K562 (cell line): ENCODE data around the gene POLR2H. TPM values are rescaled to one million over a fixed set of nuclear protein-coding genes. Genes with fewer than 3 reads are reported as not detected.

Experiments used
- ATAC-seq: fragments of 200-7000 bp; cut with Tn5 transposase; 3 replicates; pipeline ENCODE4 v1.9.1; 2020; ENCODE audit warnings: moderate library complexity
- BruUV-seq: library from RNA; stranded (reverse); fragments of 400-500 nt; replicated peaks from 2 replicates; lab custom pipeline; 2021; lab: Mats Ljungman, UMichigan
- CTCF ChIA-PET: fragments of 300-600 bp; formaldehyde crosslinking; extraction: SDS; loops from one replicate; lab custom pipeline; 2021; ENCODE audit warnings: low intra/inter-chr PET ratio; lab: Yijun Ruan, JAX
- POLR2A ChIA-PET: fragments of 300-600, 350-650 bp; sonication (Branson Sonifier 250); formaldehyde crosslinking; extraction: SDS; loops from one replicate; lab custom pipeline; 2021; ENCODE audit warnings: antibody characterized with exemption, inconsistent platforms; lab: Yijun Ruan, JAX
- DNase-seq, 4 experiments: peaks; one replicate each; pipeline versions ENCODE4 v3.0.0 to v3.0.0-alpha.2; 2011 to 2018; ENCODE audit warnings: low spot score in 3 of 4, mixed read lengths in 3 of 4; ENCODE audit errors: extremely low read depth in 1 of 4
- FAIRE-seq: peaks from 2 replicates; lab custom pipeline; 2011; peaks lifted over from hg19 to GRCh38; lab: Jason Lieb, UNC
- H2AFZ ChIP-seq: 2 replicates; pipeline ENCODE4 v1.6.0; 2011; ENCODE audit warnings: low read depth, low read length, control low read depth, inconsistent platforms
- H3K27ac ChIP-seq: fragments of 200-600 bp; 3 replicates; pipeline ENCODE4 v1.8.0; 2011; ENCODE audit warnings: low read depth, mild to moderate bottlenecking, control low read depth, inconsistent platforms, low read length, moderate library complexity, mixed read lengths; ENCODE audit errors: extremely low read depth
- H3K27me3 ChIP-seq, 2 experiments: fragments of 300-600 bp in 1 of 2; 2 replicates in 1 of 2; 3 replicates in 1 of 2; pipeline versions ENCODE4 v1.6.0 to v1.8.0; 2011; ENCODE audit warnings: inconsistent platforms in 2 of 2, low read length in 2 of 2, mild to moderate bottlenecking in 1 of 2, mixed read lengths in 1 of 2, moderate library complexity in 1 of 2; ENCODE audit not compliant: control insufficient read depth in 2 of 2, insufficient read depth in 2 of 2
- H3K36me3 ChIP-seq: fragments of 300-600 bp; 3 replicates; pipeline ENCODE4 v1.8.0; 2011; ENCODE audit warnings: mild to moderate bottlenecking, low read length, inconsistent platforms; ENCODE audit not compliant: control insufficient read depth, insufficient read depth
- H3K4me1 ChIP-seq, 2 experiments: fragments of 200-600 bp in 1 of 2; replicated peaks in 1 of 2; 2 replicates in 1 of 2; 3 replicates in 1 of 2; pipeline versions ENCODE4 v1.5.1 to v1.8.0; 2011; ENCODE audit warnings: inconsistent platforms in 2 of 2, low read length in 2 of 2, mild to moderate bottlenecking in 1 of 2, mixed read lengths in 1 of 2, moderate library complexity in 1 of 2; ENCODE audit not compliant: control insufficient read depth in 2 of 2, insufficient read depth in 2 of 2
- H3K4me2 ChIP-seq: 2 replicates; pipeline ENCODE4 v1.6.1; 2011; ENCODE audit warnings: low read length, control low read depth, inconsistent platforms, mixed read lengths; ENCODE audit not compliant: insufficient read depth
- H3K4me3 ChIP-seq: fragments of 200-600 bp; sonication (generic), shearing (Covaris generic); 2 replicates; pipeline ENCODE4 v1.5.1; 2016; ENCODE audit warnings: control low read depth, inconsistent platforms
- H3K79me2 ChIP-seq: fragments of 200-600 bp; 3 replicates; pipeline ENCODE4 v1.8.0; 2011; ENCODE audit warnings: low read length, inconsistent platforms; ENCODE audit not compliant: control insufficient read depth, insufficient read depth
- H3K9ac ChIP-seq, 2 experiments: 2 replicates each; pipeline versions ENCODE4 v1.6.0 to v1.6.1; 2011; ENCODE audit warnings: low read depth in 2 of 2, low read length in 2 of 2, control low read depth in 1 of 2, inconsistent platforms in 1 of 2, mild to moderate bottlenecking in 1 of 2, mixed read lengths in 1 of 2; ENCODE audit not compliant: insufficient read depth in 1 of 2
- H3K9me1 ChIP-seq: one replicate; pipeline ENCODE4 v1.6.0; 2011; ENCODE audit warnings: inconsistent platforms, mild to moderate bottlenecking, low read length, moderate library complexity; ENCODE audit not compliant: control insufficient read depth, insufficient read depth
- H3K9me3 ChIP-seq: replicated peaks from 2 replicates; pipeline ENCODE4 v1.5.1; 2011; ENCODE audit warnings: low read depth, low read length, inconsistent platforms; ENCODE audit not compliant: control insufficient read depth, insufficient read depth
- H4K20me1 ChIP-seq: replicated peaks from 2 replicates; pipeline ENCODE4 v1.6.1; 2011; ENCODE audit warnings: low read length, inconsistent platforms, mixed read lengths; ENCODE audit not compliant: control insufficient read depth, insufficient read depth
- CBFA2T3 ChIP-seq: fragments of 450-650 bp; IDR thresholded peaks from 2 replicates; pipeline ENCODE4 v1.6.1; 2017
- EGR1 ChIP-seq: fragments of 450-650 bp; conservative IDR thresholded peaks from 2 replicates; pipeline ENCODE4 v1.6.1; 2017; ENCODE audit warnings: mild to moderate bottlenecking
- HDAC2 ChIP-seq: fragments of 450-650 bp; IDR thresholded peaks from 2 replicates; pipeline ENCODE4 v1.6.1; 2016; ENCODE audit warnings: mild to moderate bottlenecking
- KDM1A ChIP-seq, 2 experiments: fragments of 450-650 bp; IDR thresholded peaks; 2 replicates each; pipeline ENCODE4 v1.6.1; 2016; ENCODE audit warnings: mild to moderate bottlenecking in 2 of 2
- KLF16 ChIP-seq: IDR thresholded peaks from 2 replicates; pipeline ENCODE4 v1.6.1; 2016; ENCODE audit warnings: antibody characterized with exemption
- MNT ChIP-seq, 2 experiments: fragments of 450-650 bp; conservative IDR thresholded peaks; 2 replicates each; pipeline ENCODE4 v1.6.1; 2017; ENCODE audit warnings: mild to moderate bottlenecking in 2 of 2, moderate library complexity in 2 of 2
- RCOR1 ChIP-seq, 2 experiments: IDR thresholded peaks; 2 replicates each; pipeline ENCODE4 v1.6.1; 2012; ENCODE audit warnings: low read depth in 2 of 2, low read length in 2 of 2, borderline replicate concordance in 1 of 2, improper control_type of control experiment in 1 of 2
- STAT5A ChIP-seq: IDR thresholded peaks from 2 replicates; pipeline ENCODE4 v1.6.1; 2012; ENCODE audit warnings: low read length, inconsistent platforms, borderline replicate concordance
- TCF3 ChIP-seq: sonication (generic); formaldehyde crosslinking; IDR thresholded peaks from 2 replicates; pipeline ENCODE4 v1.4.0; 2020; ENCODE audit warnings: mild to moderate bottlenecking, missing genetic modification reagents
- TEAD2 ChIP-seq: fragments of 450-650 bp; IDR thresholded peaks from 2 replicates; pipeline ENCODE4 v1.6.1; 2016; ENCODE audit warnings: missing genetic modification characterization, control low read depth, missing compliant biosample characterization
- TEAD4 ChIP-seq, 2 experiments: sonication (generic) in 1 of 2; formaldehyde crosslinking in 1 of 2; IDR thresholded peaks; 2 replicates each; pipeline versions ENCODE4 v1.6.1 to v1.8.0; 2012 to 2022; ENCODE audit warnings: borderline replicate concordance in 1 of 2, inconsistent platforms in 1 of 2, low read length in 1 of 2, mild to moderate bottlenecking in 1 of 2, missing genetic modification reagents in 1 of 2
- ZC3H11A ChIP-seq: IDR thresholded peaks from 2 replicates; pipeline ENCODE4 v1.6.1; 2012; ENCODE audit warnings: low read depth, low read length, improper control_type of control experiment
- ZNF146 ChIP-seq: IDR thresholded peaks from one replicate; pipeline ENCODE4 v1.6.1; 2018; ENCODE audit warnings: missing compliant biosample characterization; ENCODE audit not compliant: unreplicated experiment
- WGBS: fragments of 100-300 bp; shearing (Covaris generic); methylation state at CpG from one replicate; pipeline ENCODE4 v1.1.6; 2016; ENCODE audit warnings: low coverage, mixed read lengths; ENCODE audit not compliant: insufficient coverage; ENCODE audit errors: missing lambda C conversion rate; 5-methylcytosine and 5-hydroxymethylcytosine counted together
- in situ Hi-C: fragments of 300-500 bp; cut with MboI; formaldehyde crosslinking; loops from 4 replicates; pipeline ENCODE4 v1.15.0; 2018; ENCODE audit warnings: inconsistent platforms, mixed read lengths
- intact Hi-C: fragments of 100-400 bp; cut with micrococcal nuclease; formaldehyde crosslinking; loops from 2 replicates; pipeline ENCODE4 v1.14.2; 2022
- polyA plus RNA-seq, 8 experiments: library from polyadenylated mRNA; depleted of rRNA in 4 of 8; stranded (reverse) in 5 of 8; unstranded in 3 of 8; fragments of >200 nt; fragmentation: Nextera tagmentation in 2 of 8; fragmentation: Illumina TruSeq in 1 of 8; extraction: Ambion mirVana in 2 of 8; extraction: Trizol in 1 of 8; gene quantifications; 2 replicates each; pipeline versions ENCODE4 v1.2.1 to v1.2.3, GENCODE V29; 2011 to 2014; ENCODE audit warnings: inconsistent platforms in 1 of 8, missing spikeins in 1 of 8
- total RNA-seq, 7 experiments: library from RNA; depleted of rRNA in 6 of 7; stranded (reverse); fragments of >200 nt in 6 of 7; fragmentation: Illumina TruSeq in 2 of 7; extraction: Trizol in 2 of 7; gene quantifications; 2 replicates each; pipeline versions ENCODE4 v1.2.1 to v1.2.3, GENCODE V29; 2011 to 2021; ENCODE audit warnings: low replicate concordance in 1 of 7

Gene POLR2H
- total and polyA plus RNA-seq, 9 of the 15 experiments (the other 6 are each of a cell fraction or from before 2014, with no cell fraction given), result 128 to 512 (median 220) TPM

GRCh38 chr3:184399410-184399809, 37.9 kb downstream of the POLR2H start:
- WGBS, result 7% methylated on average over 9 of the region's 9 CpGs
- intact Hi-C loops, result no loop called here
- Histone ChIP-seq H3K9me3 (no peaks in the 10 kb centered on the region), H3K79me2 (no peaks in the 10 kb centered on the region), H2AFZ (no peak overlapping the region), H3K4me3 (no peak overlapping the region), H3K4me2 (no peak overlapping the region), H3K27me3 (peaks cover 43 to 56% of the 10 kb centered on the region in 2 experiments), H3K36me3 (no peaks in the 10 kb centered on the region), H3K9ac (no peak overlapping the region), H3K4me1 (no peaks in the 10 kb centered on the region), H3K9me1 (no peaks in the 10 kb centered on the region), H3K27ac (no peak overlapping the region), H4K20me1 (0 out of 2 replicates have a peak, but pooled peaks cover 4% of the 10 kb centered on the region)
- FAIRE-seq (no peak), DNase-seq (no peak), ATAC-seq (no peak)
- no peak for TF ChIP-seq ZC3H11A
- TF ChIP-seq TEAD2, result no peak
- in situ Hi-C loops, result no loop called here
- no TSS peak for BruUV-seq
- ChIA-PET POLR2A (interaction anchor here (0.6 kb wide), 1 partner anchor 112 kb away, joined by 3 read pairs; no protein-coding TSS in a partner anchor), CTCF (no interaction called here)

- ATAC-seq (peak; percentile 80), DNase-seq (peak in 1 of 4 experiments; percentile 34), FAIRE-seq (peak; percentile 67)
- WGBS, result 2% methylated on average over 19 of the region's 20 CpGs
- Histone ChIP-seq H3K79me2 (no peaks in the 10 kb centered on the region), H3K27ac (no peak overlapping the region), H2AFZ (no peak overlapping the region), H3K4me2 (no peak overlapping the region), H3K27me3 (peaks cover 39 to 77% of the 10 kb centered on the region in 2 experiments), H4K20me1 (peaks cover 17% of the 10 kb centered on the region), H3K36me3 (no peaks in the 10 kb centered on the region), H3K9me1 (no peaks in the 10 kb centered on the region), H3K4me1 (no peaks in the 10 kb centered on the region; a peak in 1 of 5 replicates), H3K9me3 (no peaks in the 10 kb centered on the region), H3K4me3 (no peak overlapping the region), H3K9ac (0 out of 4 replicates have a peak overlapping the region, but pooled peaks of 1 of the 2 experiments have one; percentile 19)
- intact Hi-C loops, result no loop called here
- ChIA-PET CTCF (no interaction called here), POLR2A (interaction anchor here (1.1 to 1.6 kb wide), 3 partner anchors 9 to 14 kb away, joined by 3 to 4 read pairs (median 3); no protein-coding TSS in a partner anchor)
- BruUV-seq, result no TSS peak
- in situ Hi-C loops, result loop anchor here (25.0 kb wide), 1 partner anchor 382 kb away; no protein-coding TSS in a partner anchor
- peak; percentile 77 for TF ChIP-seq CBFA2T3
- 0 out of 4 replicates have a peak, but pooled peaks of 1 of the 2 experiments have one; percentile 11 for TF ChIP-seq KDM1A (IDR thresholded peaks at IDR 0.05)
- no peak for TF ChIP-seq HDAC2
- peak; percentile 73 for TF ChIP-seq TEAD4 (IDR thresholded peaks at IDR 0.05; ENCODE audit: low read length)
- TF ChIP-seq TEAD4 (CRISPR knock-in tag; IDR thresholded peaks at IDR 0.05; ENCODE audit: borderline replicate concordance), result no peak
- TF ChIP-seq MNT (conservative IDR thresholded peaks at IDR 0.05), result 0 out of 4 replicates have a peak, but pooled peaks of 1 of the 2 experiments have one; percentile 19
- 0 out of 4 replicates have a peak, but pooled peaks of 1 of the 2 experiments have one; percentile 14 for TF ChIP-seq RCOR1 (IDR thresholded peaks at IDR 0.05; ENCODE audit: borderline replicate concordance in 1 of 2, low read depth in 2 of 2, low read length in 2 of 2)
- TF ChIP-seq ZNF146 (CRISPR knock-in tag), result no peak
- TF ChIP-seq EGR1, result peak; percentile 39; the same call in 1 of the 2 replicates
- peak; percentile 73 for TF ChIP-seq TCF3 (CRISPR knock-in tag)
- TF ChIP-seq KLF16, result peak; percentile 66
- peak; percentile 31; the same call in 1 of the 2 replicates for TF ChIP-seq STAT5A
Measured at GRCh38 chr3:184405075-184406030, 43.8 kb downstream of the POLR2H start.
